Astrocyte of the hippocampus (primary cell): ENCODE measurements around the gene MASTL.
"Not testable (repeated sequence)": the region's sequence is repeated elsewhere in the genome, so short reads cannot be mapped to it uniquely, and the experiment has no call there.

ENCODE experiments used
- DNase-seq: peaks from one replicate; pipeline ENCODE4 v3.0.0; 2011; ENCODE audit warnings: low read depth, low spot score

MASTL gene

DNA sequence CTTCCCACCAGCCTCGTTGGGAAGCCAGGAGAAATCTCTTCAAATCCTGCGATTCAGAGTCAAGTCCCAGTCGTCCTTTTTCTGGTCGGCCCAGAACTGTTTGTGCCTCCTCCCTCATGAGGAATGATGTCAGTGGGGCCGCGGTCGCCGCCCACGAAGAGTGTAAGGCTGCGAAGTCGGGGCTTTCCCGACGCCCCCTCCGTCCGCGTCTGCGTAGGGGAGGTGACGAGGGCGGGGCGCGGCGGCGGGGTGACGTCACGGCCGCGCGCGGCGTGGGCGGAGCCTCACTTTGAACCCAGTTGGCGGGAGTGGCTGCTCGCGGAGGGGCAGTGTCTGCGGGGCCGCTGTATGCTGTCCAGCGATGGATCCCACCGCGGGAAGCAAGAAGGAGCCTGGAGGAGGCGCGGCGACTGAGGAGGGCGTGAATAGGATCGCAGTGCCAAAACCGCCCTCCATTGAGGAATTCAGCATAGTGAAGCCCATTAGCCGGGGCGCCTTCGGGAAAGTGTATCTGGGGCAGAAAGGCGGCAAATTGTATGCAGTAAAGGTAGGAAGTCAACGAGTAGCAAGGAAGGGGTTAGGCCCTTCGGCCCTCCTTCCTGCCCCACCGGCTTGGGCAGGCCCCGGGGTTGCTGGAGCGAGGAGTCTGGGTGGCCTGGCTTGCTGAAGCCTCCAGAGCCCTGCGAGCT is at the start of gene MASTL:
Gene MASTL (plus strand): TSS at position 287 of the 689 bp plus-strand sequence. CDS start 75 bp downstream, at position 362.
- peak; percentile 98 for DNase-seq

GRCh38 chr10:27108165-27108564 is 47.0 kb upstream of the MASTL start:
- DNase-seq: no peak

DNA sequence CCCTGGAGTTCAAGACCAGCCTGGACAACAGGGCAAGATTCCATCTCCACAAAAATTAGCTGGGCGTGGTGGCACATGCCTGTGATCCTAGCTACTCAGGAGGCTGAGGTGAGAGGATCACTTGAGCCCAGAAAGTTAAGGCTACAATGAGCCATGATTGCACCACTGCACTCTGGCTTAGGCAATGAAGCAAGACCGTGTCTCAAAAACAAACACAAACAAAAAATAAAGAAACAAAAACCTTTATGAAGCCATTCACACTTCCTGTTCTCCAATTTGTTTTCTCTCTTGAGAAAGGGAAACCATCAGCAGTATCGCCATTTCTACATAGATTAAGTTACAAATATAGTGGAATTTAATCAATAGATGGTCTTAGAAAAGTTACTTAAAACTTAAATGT is 20.8 kb upstream of the MASTL start:
- no peak for DNase-seq

GRCh38 chr10:27138277-27138676 is 16.9 kb upstream of the MASTL start:
- no peak for DNase-seq

DNA sequence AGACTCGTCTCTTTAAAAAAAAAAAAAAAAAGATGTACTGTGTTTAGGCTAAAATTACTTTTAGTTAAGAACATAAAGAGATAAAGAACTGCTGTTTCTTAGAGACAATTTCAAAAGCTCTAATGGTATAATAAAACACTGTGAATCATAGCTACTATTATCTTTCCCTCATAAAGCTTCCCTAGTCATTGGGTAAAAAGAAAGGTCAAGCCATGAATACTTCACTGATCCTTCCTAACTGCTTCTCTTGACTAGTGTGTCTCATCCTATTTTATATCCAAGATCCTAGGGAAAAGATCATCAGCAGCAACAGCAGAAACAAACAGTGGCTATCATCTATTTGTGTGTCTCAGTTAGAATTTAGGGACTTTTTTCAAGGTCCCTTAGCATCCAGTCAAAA is 11.5 kb upstream of the MASTL start:
- no peak for DNase-seq

DNA sequence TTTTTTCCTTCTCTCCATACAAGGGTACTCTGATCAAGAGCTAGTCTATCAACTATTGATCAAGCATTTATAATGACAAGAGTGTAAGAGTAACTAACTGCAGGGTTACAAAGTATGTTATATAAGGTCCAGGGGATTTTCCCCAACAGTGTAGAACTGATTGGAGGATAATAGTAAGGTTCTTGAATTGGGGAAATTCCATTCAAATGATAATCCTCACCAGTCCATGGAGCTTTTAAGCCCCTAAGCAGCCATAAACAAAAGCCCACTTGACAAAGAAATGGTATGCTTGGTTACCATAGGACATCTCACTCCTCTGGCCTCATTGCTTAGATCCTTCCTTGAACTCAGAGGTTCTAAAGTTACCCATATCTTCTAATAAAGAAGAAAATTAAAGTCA is 9.2 kb upstream of the MASTL start:
- DNase-seq: no peak

DNA sequence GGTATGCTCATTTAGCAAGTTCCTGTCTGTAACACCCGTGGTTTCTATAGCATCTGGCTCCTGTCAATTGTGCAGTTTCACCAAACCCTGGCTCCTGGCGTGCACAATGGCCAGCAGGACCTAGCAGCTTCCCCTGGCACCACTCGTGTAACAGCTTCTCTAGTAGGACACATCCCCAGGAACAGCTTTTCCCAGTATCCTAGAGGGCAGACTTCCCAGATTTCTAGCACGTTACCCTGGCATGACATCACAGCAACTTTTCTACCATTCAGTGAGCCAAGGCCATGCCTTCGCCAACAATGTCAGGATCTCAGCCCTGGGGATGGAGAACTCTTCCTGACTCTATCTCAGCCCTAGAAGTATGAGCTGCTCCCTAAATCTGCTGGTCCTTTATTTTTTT is 7.5 kb upstream of the MASTL start:
- no peak for DNase-seq

DNA sequence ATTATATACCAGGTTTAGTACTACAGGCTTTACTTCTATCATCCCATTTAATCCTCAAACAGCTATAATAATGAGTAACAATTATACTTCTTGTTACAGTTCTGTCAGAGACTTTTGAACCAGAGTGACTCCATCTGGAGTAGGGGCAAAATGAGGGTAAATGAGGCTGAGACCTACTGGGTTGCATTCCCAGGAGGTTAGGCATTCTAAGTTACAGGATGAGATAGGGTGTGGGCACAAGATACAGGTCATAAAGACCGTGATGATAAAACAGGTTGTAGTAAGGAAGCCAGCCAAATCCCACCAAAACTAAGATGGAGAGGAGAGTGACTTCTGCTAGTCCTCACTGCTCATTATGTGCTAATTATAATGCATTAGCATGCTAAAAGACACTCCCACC is 4.9 kb upstream of the MASTL start:
- DNase-seq: no peak

GRCh38 chr10:27152687-27153086 is 2.5 kb upstream of the MASTL start:
- DNase-seq: no peak

GRCh38 chr10:27153329-27153728 is 1.8 kb upstream of the MASTL start:
- DNase-seq: no peak

DNA sequence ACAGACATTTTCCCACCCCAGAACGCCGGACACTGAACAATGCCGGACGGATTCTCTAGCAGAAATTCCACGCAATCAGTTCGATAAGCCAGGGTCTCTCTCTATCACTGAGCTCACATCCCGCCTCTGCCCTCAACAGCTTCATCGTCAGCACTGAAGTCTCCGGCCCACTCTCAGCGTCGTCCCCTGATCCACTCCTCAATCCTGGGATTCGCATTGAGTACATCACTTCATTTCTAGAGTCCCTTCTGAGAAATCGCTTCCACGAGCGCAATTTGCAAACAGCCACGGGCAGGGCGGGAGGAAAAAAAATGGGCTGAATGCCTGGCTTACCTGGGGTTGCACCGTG is 1.3 kb upstream of the MASTL start:
- DNase-seq: no peak

DNA sequence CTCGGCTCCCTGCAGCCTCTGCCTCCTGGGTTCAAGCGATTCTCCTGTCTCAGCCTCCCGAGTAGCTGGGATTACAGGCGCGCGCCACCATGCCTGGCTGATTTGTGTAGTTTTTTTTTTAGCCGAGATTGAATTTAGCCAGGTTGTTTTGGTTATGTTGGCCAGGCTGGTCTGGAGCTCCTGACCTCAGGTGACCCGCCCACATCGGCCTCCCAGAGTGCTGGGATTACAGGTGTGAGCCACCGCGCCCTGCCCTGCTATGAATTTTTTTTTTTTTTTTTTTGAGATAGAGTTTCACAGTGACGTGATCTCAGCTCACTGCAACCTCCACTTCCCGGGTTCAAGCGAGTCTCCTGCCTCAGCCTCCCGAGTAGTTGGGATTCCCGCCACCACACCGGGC is 1.4 kb downstream of the MASTL start:
- DNase-seq: not testable (repeated sequence)

- DNase-seq: peak; percentile 15
These were observed 2.0 kb downstream of the MASTL start for GRCh38 chr10:27157150-27157549.

DNA sequence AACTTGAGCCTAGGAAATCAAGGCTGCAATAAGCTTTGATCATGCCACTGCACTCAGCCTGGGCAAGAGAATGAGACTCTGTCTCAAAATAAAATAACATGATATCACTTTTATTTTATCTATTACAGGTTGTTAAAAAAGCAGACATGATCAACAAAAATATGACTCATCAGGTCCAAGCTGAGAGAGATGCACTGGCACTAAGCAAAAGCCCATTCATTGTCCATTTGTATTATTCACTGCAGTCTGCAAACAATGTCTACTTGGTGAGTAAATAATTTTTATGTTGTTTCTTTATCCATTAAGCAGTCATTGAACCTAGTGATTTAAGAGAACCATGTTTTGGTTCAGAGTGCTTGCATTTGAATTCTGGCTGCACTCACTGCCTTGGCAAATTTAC is 3.3 kb downstream of the MASTL start:
- no peak for DNase-seq

DNA sequence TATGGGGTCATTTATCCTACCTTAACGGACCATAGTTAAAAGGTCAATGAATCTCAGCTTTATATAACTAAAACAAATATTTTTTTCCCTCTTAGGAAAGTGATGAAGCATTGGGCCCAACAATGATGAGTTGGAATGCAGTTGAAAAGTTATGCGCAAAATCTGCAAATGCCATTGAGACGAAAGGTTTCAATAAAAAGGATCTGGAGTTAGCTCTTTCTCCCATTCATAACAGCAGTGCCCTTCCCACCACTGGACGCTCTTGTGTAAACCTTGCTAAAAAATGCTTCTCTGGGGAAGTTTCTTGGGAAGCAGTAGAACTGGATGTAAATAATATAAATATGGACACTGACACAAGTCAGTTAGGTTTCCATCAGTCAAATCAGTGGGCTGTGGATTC is 14.7 kb downstream of the MASTL start:
- DNase-seq: no peak

- DNase-seq: peak; percentile 10
These were observed 33.1 kb downstream of the MASTL start for GRCh38 chr10:27188259-27188658.

GRCh38 chr10:27188897-27189296 is 33.7 kb downstream of the MASTL start:
- no peak for DNase-seq

GRCh38 chr10:27190508-27190907 is 35.4 kb downstream of the MASTL start:
- peak; percentile 21 for DNase-seq

DNA sequence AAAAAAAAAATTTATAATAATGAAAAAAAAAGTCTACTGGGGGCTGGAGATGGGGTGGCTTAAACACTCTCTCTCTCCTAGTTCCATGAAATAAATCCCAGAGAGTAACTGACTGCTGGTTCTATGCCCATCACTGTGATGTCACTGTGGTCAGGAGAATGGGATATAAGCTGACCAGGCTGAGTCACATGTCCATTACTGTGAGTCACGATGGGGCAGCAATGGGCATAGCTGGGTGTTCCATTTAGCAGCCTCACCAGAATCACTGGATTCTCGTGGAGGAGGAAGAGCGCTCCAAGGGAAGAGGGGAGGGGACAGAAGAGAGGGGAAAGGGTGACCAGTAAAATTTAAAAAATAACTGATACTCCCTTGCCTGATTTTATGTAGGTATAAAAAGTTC is 37.1 kb downstream of the MASTL start:
- DNase-seq: peak; percentile 95

- peak; percentile 45 for DNase-seq
These were observed 42.9 kb downstream of the MASTL start for GRCh38 chr10:27197980-27198620.

DNA sequence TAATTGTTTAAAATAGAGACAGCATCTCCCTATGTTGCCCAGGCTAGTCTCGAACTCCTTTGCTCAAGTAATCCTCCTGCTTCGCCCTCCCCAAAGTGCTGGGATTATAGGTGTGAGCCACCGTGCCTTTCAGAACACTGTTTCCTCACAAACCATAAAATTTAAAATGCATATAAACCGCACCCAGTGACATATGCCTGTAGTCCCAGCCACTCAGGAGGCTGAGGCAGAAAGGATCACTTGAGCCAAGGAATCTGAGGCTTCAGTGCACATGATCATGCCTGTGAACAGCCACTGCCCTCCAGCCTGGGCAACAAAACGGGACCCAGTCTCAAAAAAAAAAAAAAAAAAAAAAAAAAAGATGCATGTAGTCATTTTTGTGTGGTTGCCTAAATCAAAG is 48.7 kb downstream of the MASTL start:
- no peak for DNase-seq

- no peak for DNase-seq
These were observed 52.2 kb downstream of the MASTL start for GRCh38 chr10:27207350-27207749.

DNA sequence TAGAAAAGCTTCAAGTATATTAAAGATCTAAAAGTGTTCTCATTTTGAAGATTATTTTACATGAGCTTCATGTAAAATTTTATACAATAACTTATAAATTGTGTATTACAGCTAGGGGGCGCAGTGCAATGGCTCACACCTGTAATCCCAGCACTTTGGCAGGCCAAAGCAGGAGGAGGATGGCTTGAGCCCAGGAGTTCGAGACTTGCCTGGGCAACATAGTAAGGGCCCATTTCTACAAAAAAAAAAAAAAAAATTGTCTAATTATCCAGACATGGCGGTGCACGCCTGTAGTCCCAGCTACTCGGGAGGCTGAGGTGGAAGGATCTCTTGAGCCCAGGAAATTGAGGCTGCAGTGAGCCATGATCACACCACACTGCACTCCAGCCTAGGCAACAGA is 68.8 kb downstream of the MASTL start:
- DNase-seq: peak; percentile 45
